H1 (cell line): ENCODE results near the gene MAK. TPM values are rescaled to one million over a fixed set of nuclear protein-coding genes. Genes with fewer than 3 reads are reported as not detected.

ENCODE experiments used
- CTCF ChIA-PET: fragments of 300-600 bp; sonication (Branson Sonifier 250); formaldehyde crosslinking; loops from one replicate; lab custom pipeline; 2021; ENCODE audit not compliant: partially characterized antibody; lab: Charles Lee
- POLR2A ChIA-PET: fragments of 300-600 bp; sonication (Branson Sonifier 250); formaldehyde crosslinking; loops from one replicate; lab custom pipeline; 2021; ENCODE audit warnings: inconsistent platforms; ENCODE audit not compliant: partially characterized antibody; lab: Charles Lee
- DNase-seq, 2 experiments: peaks; one replicate each; pipeline versions ENCODE4 v3.0.0 to v3.0.0-alpha.2; 2010 to 2022; ENCODE audit warnings: low spot score in 2 of 2, low read depth in 1 of 2, mixed read lengths in 1 of 2
- FAIRE-seq: peaks from 2 replicates; lab custom pipeline; 2011; peaks lifted over from hg19 to GRCh38; lab: Jason Lieb, UNC
- H2AFZ ChIP-seq: 2 replicates; pipeline ENCODE4 v1.8.1; 2012; ENCODE audit warnings: low read length, inconsistent platforms
- H2AK5ac ChIP-seq: 2 replicates; pipeline ENCODE4 v1.6.1; 2013; ENCODE audit warnings: low read depth, low read length
- H2BK120ac ChIP-seq: replicated peaks from 2 replicates; pipeline ENCODE3; 2013; ENCODE audit warnings: low read depth, low read length, inconsistent platforms
- H2BK12ac ChIP-seq: 2 replicates; pipeline ENCODE4 v1.6.1; 2013; ENCODE audit warnings: low read depth, low read length
- H2BK15ac ChIP-seq: 2 replicates; pipeline ENCODE4 v1.6.1; 2013; ENCODE audit warnings: low read length
- H2BK20ac ChIP-seq: 2 replicates; pipeline ENCODE4 v1.6.1; 2013; ENCODE audit warnings: low read length
- H2BK5ac ChIP-seq: 2 replicates; pipeline ENCODE4 v1.6.1; 2013; ENCODE audit warnings: low read depth, low read length
- H3K14ac ChIP-seq: 2 replicates; pipeline ENCODE4 v1.6.1; 2013; ENCODE audit warnings: inconsistent platforms; ENCODE audit not compliant: insufficient read length
- H3K18ac ChIP-seq: 2 replicates; pipeline ENCODE4 v1.6.1; 2013; ENCODE audit warnings: low read length; ENCODE audit errors: extremely low read depth
- H3K23ac ChIP-seq: 2 replicates; pipeline ENCODE4 v1.6.1; 2013; ENCODE audit warnings: inconsistent platforms; ENCODE audit not compliant: insufficient read length
- H3K23me2 ChIP-seq: 2 replicates; pipeline ENCODE4 v1.6.1; 2013; ENCODE audit warnings: low read depth, low read length
- H3K27ac ChIP-seq: 2 replicates; pipeline ENCODE4 v1.6.1; 2011; ENCODE audit warnings: low read depth, low read length, inconsistent platforms
- H3K27me3 ChIP-seq, 4 experiments: replicated peaks in 1 of 4; 1 replicate in 1 of 4; 2 replicates in 3 of 4; pipeline versions ENCODE4 v1.6.1 to v1.8.1; 2011 to 2013; ENCODE audit warnings: low read length in 3 of 4, mild to moderate bottlenecking in 3 of 4, inconsistent platforms in 2 of 4, mixed read lengths in 2 of 4, moderate library complexity in 1 of 4; ENCODE audit not compliant: control insufficient read depth in 3 of 4, insufficient read depth in 3 of 4; ENCODE audit errors: extremely low read depth in 1 of 4
- H3K36me3 ChIP-seq, 4 experiments: 2 replicates each; pipeline versions ENCODE4 v1.6.1 to v1.8.1; 2011 to 2013; ENCODE audit warnings: mild to moderate bottlenecking in 4 of 4, low read length in 3 of 4, moderate library complexity in 2 of 4, control low read depth in 1 of 4, inconsistent platforms in 1 of 4; ENCODE audit not compliant: insufficient read depth in 4 of 4, control insufficient read depth in 2 of 4
- H3K4ac ChIP-seq: replicated peaks from 2 replicates; pipeline ENCODE3; 2013; ENCODE audit warnings: low read length, low read depth, mixed read lengths, inconsistent platforms; ENCODE audit not compliant: insufficient read length
- H3K4me1 ChIP-seq, 4 experiments: replicated peaks in 1 of 4; 1 replicate in 1 of 4; 2 replicates in 3 of 4; pipeline versions ENCODE4 v1.6.1 to v1.8.1; 2011 to 2013; ENCODE audit warnings: low read length in 3 of 4, inconsistent platforms in 2 of 4, mixed read lengths in 1 of 4; ENCODE audit not compliant: insufficient read depth in 4 of 4, control insufficient read depth in 3 of 4
- H3K4me2 ChIP-seq, 2 experiments: 2 replicates each; pipeline versions ENCODE4 v1.6.1 to v1.8.1; 2011 to 2013; ENCODE audit warnings: low read depth in 2 of 2, low read length in 2 of 2, control low read depth in 1 of 2, inconsistent platforms in 1 of 2, mild to moderate bottlenecking in 1 of 2; ENCODE audit not compliant: insufficient read depth in 1 of 2
- H3K4me3 ChIP-seq, 4 experiments: fragments of 200-600, 300-600 bp in 1 of 4; sonication (generic), shearing (Covaris generic), sonication (Bioruptor Twin) in 1 of 4; 2 replicates each; pipeline versions ENCODE4 v1.5.1 to v1.8.1; 2011 to 2016; ENCODE audit warnings: low read length in 4 of 4, low read depth in 3 of 4, control low read depth in 2 of 4, inconsistent platforms in 2 of 4, mild to moderate bottlenecking in 2 of 4, mixed read lengths in 1 of 4, moderate library complexity in 1 of 4; ENCODE audit not compliant: insufficient read depth in 2 of 4; ENCODE audit errors: extremely low read depth in 1 of 4
- H3K56ac ChIP-seq: replicated peaks from 2 replicates; pipeline ENCODE3; 2013; ENCODE audit warnings: low read depth, mild to moderate bottlenecking, mixed read lengths, low read length, inconsistent platforms; ENCODE audit not compliant: insufficient read length
- H3K79me1 ChIP-seq: 2 replicates; pipeline ENCODE4 v1.6.1; 2013; ENCODE audit warnings: low read depth, low read length, control low read depth
- H3K79me2 ChIP-seq, 2 experiments: 2 replicates each; pipeline versions ENCODE4 v1.6.1 to v1.8.1; 2012 to 2013; ENCODE audit warnings: low read length in 2 of 2, mild to moderate bottlenecking in 2 of 2, inconsistent platforms in 1 of 2; ENCODE audit not compliant: insufficient read depth in 2 of 2, control insufficient read depth in 1 of 2
- H3K9ac ChIP-seq, 4 experiments: replicated peaks in 1 of 4; 1 replicate in 1 of 4; 2 replicates in 3 of 4; pipeline versions ENCODE4 v1.6.1 to v1.8.1; 2011 to 2013; ENCODE audit warnings: low read depth in 3 of 4, low read length in 3 of 4, control low read depth in 2 of 4, mild to moderate bottlenecking in 2 of 4, moderate library complexity in 2 of 4, inconsistent platforms in 1 of 4; ENCODE audit errors: extremely low read depth in 1 of 4
- H3K9me3 ChIP-seq, 2 experiments: 2 replicates each; pipeline versions ENCODE4 v1.6.1 to v1.8.1; 2012 to 2013; ENCODE audit warnings: mild to moderate bottlenecking in 2 of 2, moderate library complexity in 2 of 2, control low read depth in 1 of 2, inconsistent platforms in 1 of 2, low read depth in 1 of 2, low read length in 1 of 2, mixed read lengths in 1 of 2; ENCODE audit not compliant: insufficient read depth in 2 of 2
- H4K20me1 ChIP-seq, 2 experiments: replicated peaks in 1 of 2; 2 replicates each; pipeline versions ENCODE3 to v1.8.1; 2011 to 2013; ENCODE audit warnings: inconsistent platforms in 2 of 2, low read length in 2 of 2, mild to moderate bottlenecking in 1 of 2; ENCODE audit not compliant: insufficient read depth in 2 of 2, control insufficient read depth in 1 of 2
- H4K5ac ChIP-seq: 2 replicates; pipeline ENCODE4 v1.6.1; 2013; ENCODE audit warnings: low read length, low read depth, mixed read lengths, inconsistent platforms; ENCODE audit not compliant: insufficient read length
- H4K8ac ChIP-seq: 2 replicates; pipeline ENCODE4 v1.8.0; 2013; ENCODE audit warnings: mild to moderate bottlenecking, moderate library complexity, low read length, inconsistent platforms; ENCODE audit not compliant: insufficient read depth; ENCODE audit errors: extremely low read depth
- H4K91ac ChIP-seq: replicated peaks from 2 replicates; pipeline ENCODE3; 2013; ENCODE audit warnings: low read length, mixed read lengths, inconsistent platforms; ENCODE audit not compliant: insufficient read length
- BCL11A ChIP-seq, 2 experiments: IDR thresholded peaks; one replicate each; pipeline ENCODE4 v1.6.1; 2011; ENCODE audit warnings: low read depth in 2 of 2, low read length in 2 of 2, mild to moderate bottlenecking in 2 of 2
- EP300 ChIP-seq, 2 experiments: IDR thresholded peaks; 1 replicate in 1 of 2; 2 replicates in 1 of 2; pipeline ENCODE4 v1.6.1; 2011 to 2012; ENCODE audit warnings: low read depth in 2 of 2, low read length in 2 of 2, mild to moderate bottlenecking in 2 of 2, borderline replicate concordance in 1 of 2, inconsistent platforms in 1 of 2, moderate library complexity in 1 of 2
- FOSL1 ChIP-seq: IDR thresholded peaks from 2 replicates; pipeline ENCODE4 v1.6.1; 2011; ENCODE audit warnings: mild to moderate bottlenecking, low read depth, low read length, moderate library complexity; ENCODE audit not compliant: insufficient read depth
- JUN ChIP-seq: IDR thresholded peaks from 2 replicates; pipeline ENCODE4 v1.6.1; 2011; ENCODE audit warnings: low read depth, mild to moderate bottlenecking, improper control_type of control experiment, low read length
- MAFK ChIP-seq: IDR thresholded peaks from 2 replicates; pipeline ENCODE4 v1.6.1; 2012; ENCODE audit warnings: low read depth, mild to moderate bottlenecking, improper control_type of control experiment, low read length
- POLR2A ChIP-seq, 2 experiments: IDR thresholded peaks; 1 replicate in 1 of 2; 2 replicates in 1 of 2; pipeline ENCODE4 v1.6.1; 2011; ENCODE audit warnings: low read depth in 2 of 2, low read length in 2 of 2, mild to moderate bottlenecking in 2 of 2; ENCODE audit errors: control extremely low read depth in 1 of 2
- SP1 ChIP-seq: IDR thresholded peaks from 2 replicates; pipeline ENCODE4 v1.6.1; 2011; ENCODE audit warnings: low read depth, low read length
- SP4 ChIP-seq: IDR thresholded peaks from 2 replicates; pipeline ENCODE4 v1.6.1; 2012; ENCODE audit warnings: low read length, inconsistent platforms
- TBP ChIP-seq: IDR thresholded peaks from 2 replicates; pipeline ENCODE4 v1.6.1; 2011; ENCODE audit warnings: low read depth, low read length, improper control_type of control experiment
- TCF12 ChIP-seq: IDR thresholded peaks from 2 replicates; pipeline ENCODE4 v1.6.1; 2011; ENCODE audit warnings: low read depth, mild to moderate bottlenecking, low read length
- TEAD4 ChIP-seq: IDR thresholded peaks from 2 replicates; pipeline ENCODE4 v1.6.1; 2012; ENCODE audit warnings: low read depth, low read length, inconsistent platforms, mixed read lengths
- WGBS, 2 experiments: shearing (Covaris generic) in 1 of 2; methylation state at CpG; one replicate each; pipeline versions ENCODE4 v1.1.6 to v1.1.7; 2013 to 2015; ENCODE audit warnings: low lambda C conversion rate in 2 of 2, mixed read lengths in 2 of 2, inconsistent platforms in 1 of 2, low coverage in 1 of 2, missing lambda C conversion rate in 1 of 2; ENCODE audit not compliant: insufficient replicate concordance in 2 of 2, insufficient coverage in 1 of 2, insufficient read length in 1 of 2; ENCODE audit errors: extremely low coverage in 1 of 2, missing lambda C conversion rate in 1 of 2; 5-methylcytosine and 5-hydroxymethylcytosine counted together
- polyA plus RNA-seq, 7 experiments: library from polyadenylated mRNA; depleted of rRNA in 3 of 7; stranded (reverse) in 5 of 7; unstranded in 2 of 7; fragments of >200 nt in 5 of 7; fragments of 200-250 nt in 2 of 7; gene quantifications; 1 replicate in 5 of 7; 2 replicates in 1 of 7; 4 replicates in 1 of 7; pipeline versions ENCODE4 v1.2.1 to v1.2.3, GENCODE V29; 2011 to 2013; ENCODE audit warnings: missing spikeins in 2 of 7, mixed read lengths in 2 of 7
- total RNA-seq: library from RNA; stranded (reverse); fragmentation: NEBNext Ultra II Directional; extraction: Animal tissue kit (Norgen Biotek cat#: 25700); gene quantifications from 2 replicates; pipeline ENCODE4 v1.2.1, GENCODE V29; 2021
- TF ChIP-seq, protein P1 (sequence below): IDR thresholded peaks from 2 replicates; pipeline ENCODE4 v1.6.1; 2012; ENCODE audit warnings: low read length, inconsistent platforms

The MAK gene
- total and polyA plus RNA-seq, 2 of the 8 experiments (the other 6 are each of a cell fraction or from before 2014, with no cell fraction given) = 0.08 to 0.37 TPM

DNA sequence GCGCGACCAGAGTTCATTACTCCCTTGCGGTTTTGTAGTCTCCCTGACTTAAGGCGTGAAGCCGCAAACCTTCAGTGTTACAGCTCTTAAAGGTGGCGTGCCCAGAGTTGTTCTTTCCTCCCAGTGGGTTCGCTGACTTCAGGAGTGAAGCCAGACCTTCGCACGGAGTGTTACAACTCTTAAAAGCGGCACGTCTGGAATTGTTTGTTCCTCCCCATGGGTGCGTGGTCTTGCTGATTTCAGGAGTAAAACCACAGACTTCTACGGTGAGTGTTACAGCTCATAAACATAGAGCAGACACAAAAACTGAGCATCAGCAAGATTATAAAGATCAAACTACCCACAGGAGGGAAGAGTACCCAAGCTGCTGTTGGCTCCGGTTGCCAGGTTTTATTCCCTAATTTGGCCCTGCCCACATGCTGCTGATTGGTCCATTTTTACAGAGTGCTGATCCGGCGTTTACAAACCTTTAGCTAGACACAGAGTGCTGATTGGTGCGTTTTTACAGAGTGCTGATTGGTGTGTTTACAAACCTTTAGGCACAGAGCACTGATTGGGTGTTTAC is 105.1 kb downstream of the MAK start:
- no peak overlapping the region for H4K8ac ChIP-seq
- H3K18ac ChIP-seq = no peak overlapping the region
- H3K56ac ChIP-seq = no peak overlapping the region
- no peaks in the 10 kb centered on the region for H3K79me2 ChIP-seq
- no peak overlapping the region for H2BK5ac ChIP-seq
- H3K27me3 ChIP-seq = no peaks in the 10 kb centered on the region
- no peak overlapping the region for H2BK120ac ChIP-seq
- H3K9ac ChIP-seq = no peak overlapping the region
- H2BK20ac ChIP-seq = no peak overlapping the region
- H3K9me3 ChIP-seq = no peaks in the 10 kb centered on the region
- POLR2A ChIA-PET = interaction anchor here (0.6 to 2.8 kb wide), 7 partner anchors 9 to 24 kb away, joined by 3 to 15 read pairs (median 5); partner anchors contain the start of genes TMEM14B and TMEM14C
- no peak overlapping the region for H3K4ac ChIP-seq
- H4K20me1 ChIP-seq = peaks cover 0 to 1% of the 10 kb centered on the region in 2 experiments
- H3K79me1 ChIP-seq = no peaks in the 10 kb centered on the region
- H2BK15ac ChIP-seq = no peak overlapping the region
- H3K23me2 ChIP-seq = no peaks in the 10 kb centered on the region
- no peak for FAIRE-seq
- H4K5ac ChIP-seq = no peak overlapping the region
- no peak overlapping the region for H2BK12ac ChIP-seq
- DNase-seq = peak in 1 of 2 experiments; percentile 35
- no peak overlapping the region for H4K91ac ChIP-seq
- H3K27ac ChIP-seq = no peak overlapping the region
- H3K36me3 ChIP-seq = peaks cover 3 to 39% (median 21%) of the 10 kb centered on the region in 4 experiments
- H3K4me1 ChIP-seq = no peaks in the 10 kb centered on the region
- WGBS, 2 experiments = 94% methylated on average over 17 of the region's 17 CpGs; no CpG with 5 or more reads in 1 of the 2 experiments
- H2AK5ac ChIP-seq = no peak overlapping the region
- H3K4me3 ChIP-seq = no peak overlapping the region
- CTCF ChIA-PET = interaction anchor here (0.7 to 2.6 kb wide), 5 partner anchors 9 to 28 kb away, joined by 3 to 7 read pairs (median 3); no protein-coding TSS in a partner anchor
- no peak overlapping the region for H2AFZ ChIP-seq
- no peak overlapping the region for H3K23ac ChIP-seq
- H3K14ac ChIP-seq = no peak overlapping the region
- H3K4me2 ChIP-seq = no peak overlapping the region
- TF ChIP-seq POLR2A (IDR thresholded peaks at IDR 0.05; ENCODE audit: control extremely low read depth in 1 of 2, low read depth in 2 of 2, low read length in 2 of 2) (no peak), SP1 (0 out of 2 replicates have a peak, but pooled peaks have one; percentile 43), BCL11A (IDR thresholded peaks at IDR 0.05; ENCODE audit: low read depth in 2 of 2, low read length in 2 of 2) (no peak), FOSL1 (no peak), SP4 (no peak), EP300 (IDR thresholded peaks at IDR 0.05; ENCODE audit: borderline replicate concordance in 1 of 2, low read depth in 2 of 2, low read length in 2 of 2) (no peak), TEAD4 (no peak), TCF12 (no peak), TBP (no peak), JUN (no peak), MAFK (peak; percentile 78)
- TF ChIP-seq, protein P1, sequence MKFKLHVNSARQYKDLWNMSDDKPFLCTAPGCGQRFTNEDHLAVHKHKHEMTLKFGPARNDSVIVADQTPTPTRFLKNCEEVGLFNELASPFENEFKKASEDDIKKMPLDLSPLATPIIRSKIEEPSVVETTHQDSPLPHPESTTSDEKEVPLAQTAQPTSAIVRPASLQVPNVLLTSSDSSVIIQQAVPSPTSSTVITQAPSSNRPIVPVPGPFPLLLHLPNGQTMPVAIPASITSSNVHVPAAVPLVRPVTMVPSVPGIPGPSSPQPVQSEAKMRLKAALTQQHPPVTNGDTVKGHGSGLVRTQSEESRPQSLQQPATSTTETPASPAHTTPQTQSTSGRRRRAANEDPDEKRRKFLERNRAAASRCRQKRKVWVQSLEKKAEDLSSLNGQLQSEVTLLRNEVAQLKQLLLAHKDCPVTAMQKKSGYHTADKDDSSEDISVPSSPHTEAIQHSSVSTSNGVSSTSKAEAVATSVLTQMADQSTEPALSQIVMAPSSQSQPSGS = no peak
